ENCODE measurements around the gene ZNF84.
A peak's percentile ranks its signal among the peaks of the same experiment; 100 is the strongest.

Gene ZNF84

GRCh38 chr12:133037207-133038005 lies at the start of gene ZNF84:
TSS of gene ZNF84 (plus strand) at chr12:133037509. CDS start at chr12:133041468, 3,959 bp downstream.
- peak; percentile 94 for DNase-seq (ENCODE audit: low read depth)

DNA sequence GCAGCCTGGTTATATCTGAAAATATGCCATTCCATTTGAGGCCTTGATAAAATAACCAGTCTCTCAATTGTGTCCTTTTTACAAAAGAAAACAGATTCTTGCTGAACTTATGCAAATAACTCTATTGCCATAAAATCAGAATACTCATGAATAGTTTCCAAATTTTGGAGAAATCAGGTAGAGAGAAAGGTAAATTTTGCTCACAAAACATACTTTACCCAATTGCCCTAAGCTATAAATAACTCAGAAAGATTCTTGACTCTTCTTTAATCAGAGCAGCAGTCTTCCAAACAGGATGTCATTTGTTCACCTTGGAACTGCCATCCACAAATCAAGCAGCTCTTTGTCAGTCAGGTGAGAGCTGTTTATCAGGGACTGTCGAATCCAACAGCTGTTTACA lies 38.6 kb upstream of the ZNF84 start:
- DNase-seq (ENCODE audit: low read depth): no peak

DNA sequence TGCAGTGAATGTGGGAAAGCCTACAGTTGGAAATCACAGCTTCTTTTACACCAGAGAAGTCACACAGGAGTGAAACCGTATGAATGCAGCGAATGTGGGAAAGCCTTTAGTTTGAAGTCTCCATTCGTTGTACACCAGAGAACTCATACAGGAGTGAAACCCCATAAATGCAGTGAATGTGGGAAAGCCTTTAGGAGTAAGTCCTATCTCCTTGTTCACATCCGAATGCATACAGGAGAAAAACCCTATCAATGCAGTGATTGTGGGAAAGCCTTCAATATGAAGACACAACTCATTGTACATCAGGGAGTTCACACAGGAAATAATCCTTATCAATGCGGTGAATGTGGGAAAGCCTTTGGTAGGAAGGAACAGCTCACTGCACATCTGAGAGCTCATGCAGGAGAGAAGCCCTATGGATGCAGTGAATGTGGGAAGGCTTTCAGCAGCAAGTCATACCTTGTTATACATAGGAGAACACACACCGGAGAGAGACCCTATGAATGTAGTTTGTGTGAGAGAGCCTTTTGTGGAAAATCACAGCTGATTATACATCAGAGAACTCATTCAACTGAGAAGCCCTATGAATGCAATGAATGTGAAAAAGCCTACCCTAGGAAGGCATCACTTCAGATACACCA lies 26.5 kb upstream of the ZNF84 start:
- DNase-seq (ENCODE audit: low read depth): no peak

- DNase-seq (ENCODE audit: low read depth): no peak
Observed at GRCh38 chr12:133023566-133023965, 13.7 kb upstream of the ZNF84 start.

GRCh38 chr12:133026996-133027395 lies 10.3 kb upstream of the ZNF84 start:
- no peak for DNase-seq (ENCODE audit: low read depth)

DNA sequence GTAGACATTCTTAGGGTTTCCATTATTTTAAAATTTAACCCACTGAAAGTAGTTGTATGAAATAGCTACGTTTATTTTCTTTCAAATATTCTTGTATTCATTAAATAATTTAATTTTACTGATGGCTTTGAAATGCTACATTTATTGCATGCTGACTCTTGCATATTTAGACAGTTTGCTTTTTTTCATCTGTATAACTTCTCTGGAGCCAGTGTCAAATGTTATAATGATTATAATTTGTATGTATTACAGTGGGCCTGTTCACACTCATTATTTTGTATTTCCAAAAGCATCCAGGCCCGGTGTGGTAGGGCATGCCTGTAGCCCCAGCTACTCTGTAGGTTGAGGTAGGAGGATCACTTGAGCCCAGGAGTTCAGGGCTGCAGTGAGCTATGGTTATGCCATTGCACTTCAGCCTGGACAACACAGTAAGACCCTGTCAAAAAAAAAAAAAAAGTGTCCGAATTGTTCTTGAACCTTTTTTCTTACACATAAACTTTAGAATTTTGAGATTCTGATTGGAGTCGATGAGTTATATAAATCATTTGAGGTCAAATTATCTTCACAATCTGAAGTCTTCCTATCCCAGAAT lies 905 bp downstream of the ZNF84 start:
- no peak for DNase-seq (ENCODE audit: low read depth)

DNA sequence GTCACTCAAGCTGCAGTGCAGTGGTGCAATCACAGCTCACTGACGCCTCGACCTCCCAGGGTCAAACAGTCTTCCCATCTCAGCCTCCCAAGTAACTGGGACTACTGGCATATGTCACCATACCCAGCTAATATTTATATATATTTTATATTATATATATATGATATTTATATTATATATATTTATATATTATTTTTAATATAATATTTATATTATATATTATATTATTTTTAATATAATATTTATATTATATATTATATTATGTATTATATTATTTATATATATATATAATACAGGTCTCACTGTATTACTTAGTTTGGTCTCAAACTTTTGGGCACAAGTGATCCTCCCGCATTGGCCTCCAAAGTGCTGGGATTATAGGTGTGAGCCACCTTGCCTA lies 9.4 kb downstream of the ZNF84 start:
- no peak for DNase-seq (ENCODE audit: low read depth)

DNA sequence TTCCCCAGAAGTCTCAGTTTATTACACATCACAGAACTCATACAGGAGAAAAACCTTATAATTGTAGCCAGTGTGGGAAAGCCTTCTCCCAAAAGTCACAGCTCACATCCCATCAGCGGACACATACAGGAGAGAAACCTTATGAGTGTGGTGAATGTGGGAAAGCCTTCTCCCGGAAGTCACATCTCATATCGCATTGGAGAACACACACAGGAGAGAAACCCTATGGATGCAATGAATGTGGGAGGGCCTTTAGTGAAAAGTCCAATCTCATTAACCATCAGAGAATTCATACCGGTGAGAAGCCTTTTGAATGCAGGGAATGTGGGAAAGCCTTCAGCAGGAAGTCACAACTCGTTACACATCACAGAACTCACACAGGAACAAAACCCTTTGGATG lies 20.1 kb downstream of the ZNF84 start:
- no peak for DNase-seq (ENCODE audit: low read depth)

GRCh38 chr12:133058203-133059113 lies 21.1 kb downstream of the ZNF84 start:
- no peak for DNase-seq (ENCODE audit: low read depth)

- DNase-seq (ENCODE audit: low read depth): no peak
Observed at GRCh38 chr12:133061954-133062353, 24.6 kb downstream of the ZNF84 start.

GRCh38 chr12:133063556-133063955 lies 26.2 kb downstream of the ZNF84 start:
- DNase-seq (ENCODE audit: low read depth): no peak

DNA sequence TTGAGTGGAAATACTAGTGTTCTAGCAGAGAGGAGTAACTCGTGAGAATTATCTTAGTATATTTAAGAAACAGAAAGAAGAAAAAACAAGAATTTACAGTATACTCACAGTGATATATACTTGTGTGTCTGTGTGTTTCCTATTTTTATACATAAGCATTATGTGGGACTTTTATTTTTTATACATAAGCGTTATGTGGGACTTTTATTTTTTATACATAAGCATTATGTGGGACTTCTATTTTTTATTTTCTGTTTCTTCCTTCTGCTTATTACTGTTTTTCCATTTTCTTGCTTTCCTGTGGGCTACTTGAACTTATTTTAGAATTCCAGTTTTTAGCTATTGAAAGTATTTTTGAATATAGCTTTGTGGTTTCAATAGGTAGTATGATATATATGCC lies 36.5 kb downstream of the ZNF84 start:
- DNase-seq (ENCODE audit: low read depth): no peak

- peak; percentile 92 for DNase-seq (ENCODE audit: low read depth)
Observed at GRCh38 chr12:133080026-133080367, 42.7 kb downstream of the ZNF84 start.

DNA sequence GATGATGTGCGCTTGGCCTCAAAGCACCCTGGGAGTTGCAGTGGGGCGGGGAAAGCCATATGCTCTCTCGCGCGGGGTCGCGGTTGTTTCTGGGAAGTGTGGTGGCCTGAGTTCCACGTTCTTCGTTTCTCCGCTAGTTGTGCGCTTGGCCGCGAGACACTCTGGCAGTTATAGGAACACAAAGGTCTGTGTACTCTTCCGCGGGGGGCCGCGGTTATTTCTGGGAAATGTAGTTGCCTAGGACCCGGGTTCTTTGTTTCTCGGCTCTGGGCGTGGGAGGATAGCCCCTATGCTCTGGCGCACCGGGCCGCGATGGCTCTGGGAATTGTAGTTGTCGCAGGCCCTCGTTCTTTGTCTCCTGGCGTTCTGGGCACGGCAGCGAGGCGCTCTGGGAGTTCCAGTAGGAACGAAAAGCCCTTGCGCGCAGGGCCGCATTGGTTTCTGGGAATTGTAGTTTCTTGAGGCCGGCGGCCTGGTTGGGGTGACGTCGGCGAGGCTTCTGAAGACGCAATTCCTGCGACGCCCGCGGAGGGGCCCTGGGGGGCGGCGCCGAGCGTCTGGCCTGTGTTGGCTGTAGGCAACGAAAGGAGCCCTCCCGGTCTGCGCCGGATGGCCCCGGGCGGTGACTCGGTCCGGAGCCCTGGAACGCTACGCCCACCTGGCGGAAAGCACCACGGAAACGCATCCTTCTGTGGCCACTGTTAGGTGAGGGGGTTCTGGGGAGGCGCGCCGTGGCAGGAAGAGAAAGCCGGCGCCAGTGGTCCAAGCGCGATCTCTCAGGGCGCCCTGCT lies 43.3 kb downstream of the ZNF84 start, which contains the start of gene ZNF140:
Gene ZNF140, plus strand, starts transcription at position 556 of the 791 bp plus-strand sequence. CDS start 398 bp downstream, outside the sequence.
- peak; percentile 89 for DNase-seq (ENCODE audit: low read depth)

- no peak for DNase-seq (ENCODE audit: low read depth)
Observed at GRCh38 chr12:133081159-133081780, 44.0 kb downstream of the ZNF84 start.

- DNase-seq (ENCODE audit: low read depth): no peak
Observed at GRCh38 chr12:133083345-133083744, 46.0 kb downstream of the ZNF84 start.

GRCh38 chr12:133105620-133106019 lies 68.3 kb downstream of the ZNF84 start:
- DNase-seq (ENCODE audit: low read depth): no peak

DNA sequence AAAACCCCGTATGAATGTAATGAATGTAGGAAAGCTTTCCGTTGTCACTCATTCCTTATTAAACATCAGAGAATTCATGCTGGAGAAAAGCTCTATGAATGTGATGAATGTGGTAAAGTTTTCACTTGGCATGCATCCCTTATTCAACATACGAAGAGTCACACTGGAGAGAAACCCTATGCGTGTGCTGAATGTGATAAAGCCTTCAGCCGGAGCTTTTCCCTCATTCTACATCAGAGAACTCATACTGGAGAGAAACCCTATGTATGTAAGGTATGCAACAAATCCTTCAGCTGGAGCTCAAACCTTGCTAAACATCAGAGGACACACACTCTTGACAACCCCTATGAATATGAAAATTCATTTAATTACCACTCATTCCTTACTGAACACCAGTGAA lies 68.9 kb downstream of the ZNF84 start:
- no peak for DNase-seq (ENCODE audit: low read depth)

DNA sequence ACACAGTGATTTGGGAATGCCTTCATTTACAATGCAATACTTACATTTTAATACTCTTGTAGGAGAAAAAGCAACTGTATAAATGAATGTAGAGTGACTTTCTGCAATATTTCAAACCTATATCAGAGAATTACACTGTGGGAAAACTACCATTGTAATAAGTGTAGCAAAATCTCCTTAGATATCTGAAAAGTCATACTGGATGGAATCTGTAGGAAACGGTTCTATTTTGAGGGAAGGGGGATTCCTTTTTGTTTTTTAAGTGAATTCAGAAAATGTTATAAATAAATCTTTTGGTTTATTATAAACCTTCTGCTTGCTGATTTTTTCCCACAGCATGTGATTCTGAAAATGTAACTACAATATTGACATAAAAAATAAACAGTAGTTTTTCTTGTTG lies 69.8 kb downstream of the ZNF84 start:
- DNase-seq (ENCODE audit: low read depth): no peak

GRCh38 chr12:133108150-133108549 lies 70.8 kb downstream of the ZNF84 start:
- DNase-seq (ENCODE audit: low read depth): no peak

Measured in activated gamma-delta T cell treated with anti-CD3 and anti-CD28 coated beads, Interleukin-2, amount 50 U/mL, for 16 hours (primary cell).